GM19467 (cell line): Measurements from ENCODE around the gene PNPLA2.

Experiments used
- ATAC-seq: cut with Tn5 transposase; IDR thresholded peaks from one replicate; pipeline ENCODE4 v1.9.1; 2021; ENCODE audit warnings: mild to moderate bottlenecking, moderate library complexity; ENCODE audit not compliant: unreplicated experiment

Gene PNPLA2

DNA sequence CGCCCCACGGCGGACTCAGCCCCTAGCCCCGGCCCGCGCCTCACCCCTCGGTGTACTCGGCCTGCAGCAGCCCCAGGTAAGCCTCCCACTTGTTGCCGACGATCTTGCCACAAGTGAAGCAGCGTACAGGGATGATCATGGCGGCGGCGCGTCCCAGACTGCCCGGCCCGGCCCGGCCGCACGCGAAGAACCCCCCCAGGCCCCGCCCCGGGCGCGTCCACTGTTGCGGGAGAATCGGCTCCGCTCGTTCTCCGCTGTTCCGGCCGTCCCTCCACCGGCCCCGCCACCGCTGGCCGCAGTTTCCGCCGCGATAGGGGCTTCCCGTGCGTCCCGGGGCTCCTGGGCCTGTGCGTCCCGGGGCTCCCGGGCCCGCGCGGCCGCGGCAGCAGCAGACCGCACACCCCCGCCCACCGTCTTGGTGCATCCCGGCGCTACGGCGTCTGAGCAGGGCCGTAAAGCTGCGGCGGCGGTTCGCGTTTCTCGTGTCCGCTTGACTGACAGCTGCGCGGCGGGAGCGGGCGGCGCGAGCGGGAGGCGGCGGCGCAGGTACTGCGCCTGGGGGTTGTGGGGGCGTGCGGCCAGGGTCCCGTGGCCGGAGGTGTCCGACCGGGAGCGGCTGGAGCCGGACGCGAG is 23.8 kb downstream of the PNPLA2 start, which contains the start of the genes POLR2L and TSPAN4:
TSS of gene POLR2L (minus strand) at position 160 of the 633 bp plus-strand sequence. CDS start at position 139, 21 bp downstream.
TSS of gene TSPAN4 (plus strand) at position 483 of the 633 bp plus-strand sequence. CDS start 7,453 bp downstream, outside the sequence.
- ATAC-seq, result peak; percentile 56

DNA sequence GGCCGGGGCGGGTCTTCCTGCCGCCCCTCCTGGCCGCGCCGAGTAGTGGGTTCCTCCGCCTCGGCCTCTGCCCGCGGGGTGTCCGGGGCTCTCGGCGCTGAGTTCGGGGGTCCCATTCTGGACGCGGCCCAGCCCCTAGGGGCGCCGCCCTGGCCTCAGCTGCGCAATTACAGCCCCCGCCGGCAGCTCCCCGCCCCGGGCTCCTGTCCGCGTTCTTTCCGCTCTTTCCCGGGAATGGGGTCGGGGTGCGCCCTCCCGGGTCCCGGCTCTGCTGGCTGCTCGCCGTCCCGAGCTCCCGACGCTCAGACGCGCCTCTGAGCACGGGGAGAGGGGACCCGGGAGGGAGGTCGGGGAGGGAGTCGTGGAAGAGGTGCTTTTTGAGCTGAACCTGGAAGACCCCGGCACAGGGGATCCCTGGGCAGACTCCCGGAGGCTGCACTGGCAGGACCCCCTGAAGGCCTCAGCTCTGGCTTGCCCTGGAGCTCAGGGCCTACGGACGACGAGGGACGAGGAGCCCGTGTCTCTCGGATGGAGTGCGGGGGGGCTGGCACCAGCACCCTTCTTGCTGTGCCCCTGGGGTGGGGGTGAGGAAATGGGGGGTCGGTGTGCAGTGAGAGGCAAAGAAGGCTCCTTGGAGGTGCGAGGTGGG is 24.5 kb downstream of the PNPLA2 start:
- ATAC-seq, result no peak

DNA sequence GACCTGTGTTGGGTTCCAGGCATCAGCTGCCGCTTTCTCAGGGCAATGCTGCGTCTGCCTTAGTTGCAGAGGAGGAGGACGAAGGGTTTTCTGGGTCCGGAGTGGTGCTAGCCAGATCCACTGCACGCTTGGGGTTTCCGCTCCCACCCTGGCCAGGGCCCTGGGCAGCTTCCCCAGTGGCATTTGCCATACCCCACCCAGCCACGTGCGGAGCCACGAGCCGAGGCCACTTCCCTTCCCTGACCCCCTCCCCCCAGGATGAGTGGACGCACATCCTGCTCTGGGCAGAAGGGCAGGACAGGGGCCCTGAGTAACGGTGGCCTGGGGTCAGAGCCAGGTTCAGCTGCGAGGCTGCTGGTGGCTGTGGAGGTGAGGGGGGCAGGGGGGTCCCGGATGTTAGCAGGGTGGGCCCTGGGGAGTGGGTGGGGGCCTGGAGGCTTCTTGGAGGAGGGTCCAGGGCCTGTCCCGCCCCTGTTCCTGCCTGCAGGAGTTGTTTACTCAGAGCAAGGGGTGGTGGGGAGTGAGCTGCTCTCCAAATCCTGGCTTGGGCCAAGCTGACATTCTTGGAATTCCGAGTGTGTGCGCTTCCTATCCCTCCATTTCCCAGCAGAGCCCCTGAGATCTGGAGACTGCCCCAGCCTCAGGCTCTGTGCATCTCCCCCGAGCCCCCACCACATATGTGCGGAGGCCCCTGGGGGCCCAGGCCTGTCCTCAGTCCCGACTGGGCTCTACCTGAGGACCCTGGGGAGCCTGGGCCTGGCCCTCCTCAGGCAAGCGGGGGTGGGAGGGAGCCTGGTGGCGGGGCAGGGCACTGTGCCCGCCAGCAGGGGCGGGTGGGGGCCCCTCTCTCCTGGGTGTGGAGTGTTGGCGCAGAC is 25.3 kb downstream of the PNPLA2 start:
- ATAC-seq, result no peak

DNA sequence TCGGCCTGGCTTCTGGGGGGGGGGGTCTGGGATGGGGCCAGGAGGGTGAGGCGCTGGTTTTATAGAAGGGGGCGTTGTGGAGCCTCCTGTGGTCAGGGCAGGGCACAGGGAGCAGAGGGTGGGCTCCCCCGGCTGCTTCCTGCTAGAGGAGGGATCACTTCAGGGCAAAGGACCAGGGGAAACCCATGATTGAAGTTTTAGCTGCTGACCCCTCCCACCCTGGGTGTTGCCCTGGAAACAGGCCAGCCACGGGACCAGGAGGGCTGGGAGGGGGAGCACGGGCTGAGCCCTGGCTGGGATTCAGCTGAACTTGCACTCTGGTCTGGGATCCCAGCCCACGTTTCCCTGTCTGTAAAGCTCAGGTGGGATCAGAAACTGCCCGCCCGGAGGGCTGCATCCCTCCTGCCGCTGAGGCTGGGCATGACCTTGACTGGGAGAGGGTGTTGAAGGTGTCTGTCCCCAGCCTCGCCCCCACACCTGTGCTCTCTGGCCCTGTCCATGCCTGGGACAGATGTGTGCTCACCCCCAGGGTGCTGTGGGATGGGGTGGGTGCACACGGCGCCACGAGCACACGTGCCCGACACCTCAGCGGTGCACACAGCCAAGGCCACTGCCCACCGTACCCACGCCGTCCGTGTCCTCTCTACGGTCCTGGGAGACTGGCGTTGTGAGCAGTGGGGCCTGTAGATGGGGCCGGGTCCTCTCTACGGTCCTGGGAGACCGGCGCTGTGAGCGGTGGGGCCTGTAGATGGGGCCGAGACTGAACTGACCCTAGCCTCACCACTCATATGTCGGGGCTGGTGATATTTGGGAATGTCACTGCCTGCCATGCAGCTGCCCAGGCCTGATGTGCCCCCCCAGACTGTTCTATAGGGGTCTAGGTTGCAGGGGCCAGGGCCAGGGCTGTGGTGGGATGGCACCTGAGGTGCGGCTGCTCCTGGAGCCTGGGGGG is 26.3 kb downstream of the PNPLA2 start:
- no peak for ATAC-seq

DNA sequence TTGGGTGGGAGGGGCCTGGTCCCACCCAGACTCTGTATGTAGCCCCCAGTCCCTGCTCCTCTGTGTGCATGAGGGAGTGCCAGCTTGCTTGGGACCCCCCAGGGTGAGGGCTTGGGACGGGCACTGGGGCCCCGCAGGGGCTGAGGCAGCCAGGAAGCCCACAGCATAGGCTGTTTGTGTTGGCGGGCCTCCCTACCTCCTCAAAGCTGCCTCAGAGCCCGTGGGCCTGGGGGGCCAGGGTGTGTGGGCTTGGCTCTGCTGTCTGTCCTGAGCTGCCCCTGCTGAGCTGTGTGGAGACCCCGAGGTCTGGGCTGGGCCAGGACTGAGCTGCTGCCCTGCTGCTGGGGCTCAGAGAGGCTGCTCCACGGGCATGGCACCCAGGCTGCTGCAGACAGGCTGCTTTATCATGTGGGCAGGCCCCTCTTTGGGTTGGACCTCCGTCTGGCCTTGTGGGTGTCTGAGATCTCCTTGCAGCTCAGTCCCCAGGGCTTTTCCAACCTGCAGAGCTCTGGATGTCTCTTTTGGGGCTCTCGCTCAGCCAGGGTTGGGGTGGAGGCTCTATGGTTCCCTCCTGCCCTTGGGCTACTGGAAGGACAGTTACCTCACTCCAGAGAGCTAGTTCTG is 27.3 kb downstream of the PNPLA2 start:
- no peak for ATAC-seq

DNA sequence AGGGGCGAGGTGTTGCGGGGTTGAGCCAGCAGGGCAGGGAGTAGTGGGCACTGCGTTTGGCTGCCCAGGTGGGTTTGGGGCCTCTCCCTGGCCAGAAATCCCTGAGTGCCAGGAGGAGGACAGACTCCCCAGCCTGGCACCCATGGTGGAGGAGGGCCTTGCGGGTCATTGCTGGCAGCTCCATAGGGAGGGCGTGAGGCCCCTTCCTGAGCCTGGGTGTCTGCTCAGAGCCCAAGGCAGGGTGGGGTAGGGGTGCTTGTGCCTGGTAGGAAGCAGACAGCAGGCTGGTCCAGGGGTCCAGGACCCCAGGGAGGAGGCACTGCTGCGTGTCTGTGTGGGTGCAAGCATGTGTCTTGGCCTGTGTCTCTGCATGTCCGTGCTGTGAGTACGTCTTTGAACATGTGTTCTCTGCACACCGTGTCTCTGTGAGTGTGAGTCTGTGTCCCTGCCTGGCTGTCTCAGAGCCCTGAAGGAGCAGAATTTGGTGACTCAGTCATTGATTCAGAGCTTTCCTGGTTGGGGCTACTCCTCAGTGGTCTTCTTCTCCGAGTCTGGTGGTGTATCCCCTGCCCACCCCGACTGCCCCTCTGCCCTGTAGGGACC is 27.9 kb downstream of the PNPLA2 start:
- ATAC-seq, result no peak

DNA sequence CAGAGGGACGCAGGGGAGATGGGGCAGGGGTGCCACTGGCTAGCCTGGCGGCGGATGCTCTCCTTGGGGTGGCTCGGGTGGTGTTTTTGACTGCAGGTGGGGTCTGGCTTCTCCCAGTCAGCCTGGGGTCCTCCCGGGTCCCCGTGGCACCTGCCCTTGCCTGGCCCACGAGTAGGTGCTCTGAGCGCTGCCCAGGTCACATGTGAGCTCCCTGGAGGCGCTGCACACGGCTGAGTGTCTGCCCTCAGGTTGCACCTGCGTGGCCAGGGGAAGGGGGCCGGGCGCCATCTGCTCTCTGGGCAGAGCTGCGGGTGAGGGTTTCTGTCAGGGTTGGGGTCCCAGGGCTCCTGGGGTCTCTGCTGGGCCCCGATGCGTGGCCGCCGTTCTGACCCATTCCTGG is 29.2 kb downstream of the PNPLA2 start:
- no peak for ATAC-seq

DNA sequence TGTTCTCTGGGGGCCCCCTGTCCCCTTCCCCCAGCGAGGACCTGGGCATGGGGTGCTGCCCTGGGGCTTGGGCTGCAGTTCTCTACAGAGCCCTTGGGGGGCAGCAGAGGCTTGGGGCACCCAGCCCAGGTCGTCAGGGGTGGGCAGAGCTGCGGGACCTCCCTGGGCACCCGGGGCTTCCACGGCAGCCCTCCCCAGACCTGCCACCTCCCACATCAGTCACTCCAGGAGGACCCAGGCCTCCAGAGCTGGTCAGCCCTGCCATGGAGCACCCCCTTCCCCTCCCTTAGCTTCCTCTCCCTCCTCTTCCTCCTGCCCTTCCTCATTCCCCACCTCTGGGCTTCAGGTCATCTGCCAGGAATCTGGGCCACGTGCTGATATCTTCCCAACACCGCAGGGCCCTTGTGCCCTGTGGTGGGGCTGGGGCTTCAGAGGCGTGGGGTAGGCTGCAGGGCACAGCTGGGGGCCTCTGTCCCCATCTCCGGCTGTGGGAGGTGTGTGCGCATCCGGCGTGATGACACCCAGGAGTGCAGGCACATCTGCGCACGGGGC is 29.7 kb downstream of the PNPLA2 start:
- ATAC-seq, result no peak

DNA sequence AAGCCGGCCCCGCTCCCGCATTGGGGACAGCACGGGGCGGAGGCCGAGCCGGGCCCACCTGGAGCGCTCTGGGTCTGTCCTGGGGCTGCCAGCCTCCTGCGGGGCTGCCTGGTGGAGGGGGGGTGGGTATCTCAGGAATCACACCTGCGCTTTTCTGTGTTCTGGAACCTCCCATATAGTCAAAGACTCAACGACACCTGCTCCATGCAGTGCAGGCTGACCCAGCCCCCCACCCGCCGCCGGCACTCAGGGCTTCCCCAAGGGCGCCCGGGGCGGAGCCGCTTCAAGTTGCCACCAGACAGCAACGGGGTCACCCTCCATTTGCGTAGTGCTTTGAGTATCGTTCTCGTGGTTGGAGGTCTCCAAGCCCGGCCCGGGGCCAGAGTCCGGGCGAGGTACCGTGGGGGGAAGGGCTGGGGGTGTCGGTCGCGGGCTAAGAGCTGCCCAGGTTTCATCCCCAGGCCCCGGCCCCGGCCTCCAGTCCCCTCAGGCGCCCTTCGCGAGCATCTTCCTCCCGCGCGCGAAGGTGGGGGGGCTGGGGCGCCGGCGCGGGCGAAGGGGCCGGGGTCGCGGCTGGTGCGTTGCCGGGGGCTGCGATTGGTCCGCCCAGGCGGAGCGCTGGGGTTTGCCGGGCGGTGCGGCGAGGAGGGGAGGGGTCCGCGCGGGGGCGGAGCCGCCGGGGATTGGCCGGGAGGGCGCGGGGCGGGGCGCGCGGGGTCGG is 30.6 kb downstream of the PNPLA2 start:
- no peak for ATAC-seq

DNA sequence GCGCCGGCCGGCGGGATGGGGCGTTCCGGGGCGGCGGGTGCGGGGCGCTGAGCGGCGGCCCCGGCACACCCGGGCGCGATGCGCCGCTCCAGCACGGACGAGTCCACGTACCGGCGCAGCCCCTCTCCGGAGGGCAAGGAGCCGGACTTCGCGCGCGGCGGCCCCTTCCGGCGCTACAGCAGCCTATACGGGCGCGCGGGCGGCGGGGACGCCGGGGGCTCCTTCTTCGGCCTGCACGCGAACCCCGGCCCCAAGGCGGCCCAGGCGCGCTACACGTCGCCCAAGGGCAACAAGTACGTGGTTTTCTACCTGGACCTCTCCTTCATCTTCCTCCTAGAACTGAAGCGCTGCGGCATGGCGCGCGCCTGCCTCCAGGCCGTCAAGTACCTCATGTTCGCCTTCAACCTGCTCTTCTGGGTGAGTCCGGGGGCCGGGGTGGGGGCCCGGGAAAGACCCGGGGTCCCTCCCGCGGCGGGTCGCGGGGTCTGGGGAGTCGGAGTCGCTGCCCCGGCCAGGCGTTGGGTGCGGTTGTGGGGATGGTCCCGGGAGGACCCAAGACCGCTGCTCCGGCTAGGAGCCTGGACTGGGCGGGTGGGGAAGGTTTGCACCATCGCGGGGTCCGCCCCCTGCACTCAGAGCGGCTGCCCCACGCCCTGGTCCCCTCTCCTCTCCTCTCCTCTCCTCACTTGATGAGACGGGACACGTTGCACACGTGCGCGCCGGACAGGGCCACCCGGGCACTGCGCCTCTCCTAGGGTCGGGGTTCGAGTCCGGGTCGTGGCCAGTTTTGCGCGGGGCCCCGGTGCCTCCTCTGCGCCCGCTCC is 31.4 kb downstream of the PNPLA2 start:
- ATAC-seq, result no peak

DNA sequence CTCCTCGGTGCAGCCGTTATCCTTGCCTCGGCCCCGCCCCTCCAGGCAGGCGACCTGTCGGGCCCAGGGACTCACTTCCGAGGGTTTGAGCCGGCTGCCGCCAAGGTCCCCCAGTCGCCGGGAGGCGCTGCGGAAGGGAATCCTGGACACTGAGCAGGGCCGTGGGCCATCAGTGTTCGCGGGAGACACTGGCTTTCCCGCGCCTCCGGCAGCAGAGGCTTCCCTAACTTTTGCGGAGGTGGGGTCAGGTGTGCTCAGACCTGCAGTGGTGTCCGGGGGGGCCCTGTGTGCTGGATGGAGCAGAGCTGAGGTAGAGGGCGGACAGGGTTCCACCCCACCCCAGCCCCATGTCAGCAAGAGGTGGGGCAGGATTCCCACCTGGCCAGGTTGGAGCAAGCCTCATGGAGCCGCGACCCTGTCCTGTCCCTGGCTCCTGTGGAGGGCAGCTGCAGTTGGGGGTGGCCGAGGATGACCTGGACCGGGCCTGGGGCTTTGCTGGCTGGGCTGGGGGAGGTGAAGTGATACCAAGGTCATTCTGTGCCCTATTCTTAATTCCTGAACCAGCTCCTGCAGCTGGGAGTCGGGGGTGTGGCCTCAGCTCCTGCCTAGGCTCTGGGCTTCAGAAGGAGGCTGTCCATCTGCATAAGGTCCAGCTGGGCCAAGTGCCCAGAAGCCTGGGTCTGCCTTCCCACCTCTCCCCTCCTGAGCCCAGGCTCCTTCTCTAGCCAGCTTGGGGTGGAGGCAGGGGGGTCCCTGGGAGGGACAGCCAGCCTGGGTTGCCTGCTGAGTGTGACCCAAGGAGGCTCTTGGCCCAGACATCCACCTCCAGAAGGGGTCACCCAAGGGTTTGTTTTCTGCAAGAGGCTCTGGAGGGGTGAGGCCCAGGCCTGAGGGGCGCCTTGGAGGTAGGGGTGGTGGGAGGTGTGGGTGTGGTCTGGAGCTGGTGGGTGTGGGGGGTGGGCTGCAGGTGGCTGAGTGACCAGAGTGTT is 32.4 kb downstream of the PNPLA2 start:
- no peak for ATAC-seq

DNA sequence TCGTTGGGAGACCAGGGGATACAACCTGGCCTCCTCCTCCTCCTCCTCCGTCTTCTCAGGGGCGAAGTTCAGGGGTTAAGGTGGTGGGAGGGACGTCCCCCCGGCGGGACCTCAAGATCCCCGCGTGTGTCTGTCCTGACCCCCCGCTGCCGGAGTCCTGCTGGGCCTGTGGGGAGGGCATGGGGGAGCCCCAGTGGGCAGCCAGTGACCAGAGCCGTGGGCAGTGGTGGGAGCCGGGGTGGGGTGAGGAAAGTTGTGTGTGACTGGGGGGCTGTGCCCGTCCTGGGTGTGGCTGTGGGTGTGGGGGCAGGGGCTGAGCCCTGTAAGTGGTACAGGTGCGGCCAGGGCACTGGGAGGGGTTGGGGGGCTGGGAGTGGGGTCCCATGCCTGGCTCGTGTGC is 34.0 kb downstream of the PNPLA2 start:
- no peak for ATAC-seq

DNA sequence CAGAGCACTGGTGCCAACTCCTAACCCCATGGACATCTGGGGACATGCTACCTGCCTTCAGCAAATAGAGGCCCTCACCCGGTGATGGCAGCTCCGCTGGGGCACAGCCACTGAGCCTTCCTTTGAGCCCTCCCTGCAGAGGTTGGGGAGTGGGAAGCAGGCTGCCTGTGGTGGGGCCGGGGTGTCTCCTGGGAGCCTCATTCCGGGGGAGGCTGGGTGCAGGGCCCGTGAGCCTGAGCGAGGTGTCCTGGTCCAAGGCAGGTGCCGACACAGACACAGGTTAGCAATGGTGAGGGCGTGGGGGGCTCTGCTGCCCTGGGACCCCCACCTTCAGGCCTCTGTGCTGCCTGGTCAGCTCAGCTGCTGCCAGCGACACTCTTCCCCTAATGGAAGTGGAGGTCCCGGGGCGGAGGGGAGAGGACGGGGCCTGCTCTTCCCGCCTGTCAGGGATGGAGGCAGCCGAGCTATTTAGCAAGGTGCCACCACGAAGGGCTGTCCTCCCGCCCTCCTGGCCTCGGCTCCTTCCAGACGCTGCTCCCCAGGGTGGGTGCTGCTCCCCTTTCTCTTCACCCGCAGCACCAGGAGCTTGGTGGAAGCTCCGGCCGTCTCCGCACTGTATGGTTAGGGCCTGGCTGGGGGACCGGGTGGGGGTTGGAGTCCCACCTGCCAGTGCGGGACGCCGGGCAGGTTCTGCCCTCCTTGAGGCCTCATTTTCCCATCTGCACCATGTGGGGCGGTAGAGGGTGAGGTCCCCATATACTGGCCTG is 35.2 kb downstream of the PNPLA2 start:
- ATAC-seq, result no peak

DNA sequence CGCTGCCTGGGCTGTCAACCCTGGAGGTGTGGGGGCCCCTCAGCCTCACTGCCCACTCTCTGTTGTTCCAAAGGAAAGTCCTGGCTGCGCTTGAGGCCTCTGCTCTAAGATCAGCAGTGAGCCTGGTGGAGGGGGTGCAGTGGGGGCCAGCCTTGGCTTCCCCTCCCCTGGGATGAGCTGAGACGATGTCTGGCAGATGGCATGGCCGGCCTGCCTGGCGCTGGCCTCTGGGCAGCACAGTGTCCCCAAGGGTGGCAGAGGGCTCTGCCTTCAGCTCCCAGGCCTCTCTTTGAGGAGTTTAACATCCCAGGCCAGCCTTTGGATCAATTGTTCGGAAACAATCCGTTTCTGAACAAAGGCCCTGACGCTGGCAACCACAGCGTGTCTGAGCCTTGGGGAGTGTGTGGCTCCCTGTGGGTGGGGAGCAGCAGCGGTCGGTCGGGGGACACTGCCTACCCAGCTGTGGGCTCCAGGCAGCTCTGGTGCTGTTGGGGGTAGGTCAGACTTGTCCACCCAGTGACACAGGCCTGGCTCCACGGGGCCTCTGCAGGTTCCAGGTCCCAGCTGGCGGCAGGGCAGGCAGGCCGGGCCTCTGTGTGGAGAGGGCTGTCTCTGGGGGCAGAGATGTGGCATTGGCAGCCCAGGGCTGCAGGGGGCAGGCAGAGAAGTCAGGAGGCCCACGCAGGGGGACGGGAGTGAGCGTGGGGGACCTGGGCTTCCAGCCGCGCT is 36.1 kb downstream of the PNPLA2 start:
- ATAC-seq, result no peak

DNA sequence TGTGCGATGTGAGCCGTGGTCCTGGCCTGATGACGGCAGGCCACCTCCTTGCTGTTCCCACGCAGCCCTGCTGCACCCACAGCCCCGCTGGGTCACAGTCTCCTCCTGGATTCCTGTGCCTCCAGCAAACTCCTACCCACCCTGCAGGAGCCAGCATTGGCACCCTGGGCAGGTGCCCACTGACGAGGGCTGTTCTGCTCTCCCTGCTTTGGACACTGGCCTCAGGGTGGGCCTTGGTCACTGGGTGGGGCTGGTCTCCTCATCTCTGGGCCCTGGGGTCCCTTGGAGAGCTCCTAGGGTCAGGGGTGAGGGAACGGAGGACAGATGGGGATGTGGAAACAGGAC is 36.6 kb downstream of the PNPLA2 start:
- no peak for ATAC-seq
